Body of pancreas (tissue), 4 donors: Measurements from ENCODE around the gene CLEC16A.

Source experiments
- CTCF ChIP-seq, 7 experiments: fragments of 450-650 bp in 4 of 7; fragments of 200-600 bp in 3 of 7; sonication (generic) in 3 of 7; IDR thresholded peaks; one replicate each; pipeline ENCODE4 v1.5.1; 2016 to 2019; ENCODE audit warnings: antibody characterized with exemption in 7 of 7
- POLR2A ChIP-seq, 3 donors: fragments of 450-650 bp; IDR thresholded peaks; one replicate each; pipeline ENCODE4 v1.6.1; 2016; ENCODE audit warnings: antibody characterized with exemption in 3 of 3, mild to moderate bottlenecking in 2 of 3

DNA sequence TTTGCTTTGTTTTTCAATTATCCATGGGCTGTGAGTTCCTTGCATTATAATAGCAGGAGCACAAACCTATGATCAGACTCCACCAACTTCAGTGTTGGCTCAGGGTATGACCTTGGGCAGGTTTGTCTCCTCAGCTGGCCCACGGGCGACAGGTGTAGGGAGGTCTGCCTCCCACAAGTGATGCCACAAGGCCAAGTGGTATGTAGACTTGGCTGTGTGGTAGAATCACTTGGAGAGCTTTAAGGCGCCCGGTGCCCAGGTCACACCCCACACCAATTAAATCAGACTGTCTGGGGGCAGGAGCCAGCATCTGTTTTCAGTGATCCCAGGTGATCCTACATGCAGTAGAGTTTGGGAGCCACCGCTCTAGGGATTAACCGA is 153.4 kb downstream of the CLEC16A start:
- no peak for TF ChIP-seq POLR2A (IDR thresholded peaks at IDR 0.05)
- TF ChIP-seq CTCF (IDR thresholded peaks at IDR 0.05) = no peak
